WI38 (cell line): ENCODE results near the gene AGPAT3.

ENCODE experiments used
- H3K4me3 ChIP-seq: 2 replicates; pipeline ENCODE4 v1.5.1; 2011; ENCODE audit warnings: low read depth, mild to moderate bottlenecking, control low read depth, low read length
- CTCF ChIP-seq: IDR thresholded peaks from 2 replicates; pipeline ENCODE4 v1.5.1; 2012; ENCODE audit warnings: low read depth, mild to moderate bottlenecking, control low read depth, low read length

Gene AGPAT3

GRCh38 chr21:43906585-43907370, 41.8 kb downstream of the AGPAT3 start:
- H3K4me3 ChIP-seq: no peak overlapping the region
- TF ChIP-seq CTCF: no peak

- H3K4me3 ChIP-seq: no peak overlapping the region
- no peak for TF ChIP-seq CTCF
Observed at GRCh38 chr21:43907751-43908150, 42.7 kb downstream of the AGPAT3 start.

- TF ChIP-seq CTCF: no peak
- H3K4me3 ChIP-seq: no peak overlapping the region
Observed at GRCh38 chr21:43908167-43908566, 43.1 kb downstream of the AGPAT3 start.

GRCh38 chr21:43909741-43910400, 44.8 kb downstream of the AGPAT3 start:
- no peak for TF ChIP-seq CTCF
- H3K4me3 ChIP-seq: no peak overlapping the region

GRCh38 chr21:43910460-43910859, 45.4 kb downstream of the AGPAT3 start:
- H3K4me3 ChIP-seq: no peak overlapping the region
- TF ChIP-seq CTCF: no peak

GRCh38 chr21:43911015-43911934, 46.3 kb downstream of the AGPAT3 start:
- TF ChIP-seq CTCF: no peak
- no peak overlapping the region for H3K4me3 ChIP-seq
